Activated CD8-positive, alpha-beta memory T cell treated with anti-CD3 and anti-CD28 coated beads for 48 hours (primary cell): ENCODE measurements around the gene KIAA1217.
A peak's percentile ranks its signal among the peaks of the same experiment; 100 is the strongest.

Experiments
- DNase-seq, 3 experiments: peaks; one replicate each; pipeline ENCODE4 v3.0.0-alpha.2; 2020; ENCODE audit warnings: low read depth in 2 of 3, low spot score in 2 of 3

Gene KIAA1217

DNA sequence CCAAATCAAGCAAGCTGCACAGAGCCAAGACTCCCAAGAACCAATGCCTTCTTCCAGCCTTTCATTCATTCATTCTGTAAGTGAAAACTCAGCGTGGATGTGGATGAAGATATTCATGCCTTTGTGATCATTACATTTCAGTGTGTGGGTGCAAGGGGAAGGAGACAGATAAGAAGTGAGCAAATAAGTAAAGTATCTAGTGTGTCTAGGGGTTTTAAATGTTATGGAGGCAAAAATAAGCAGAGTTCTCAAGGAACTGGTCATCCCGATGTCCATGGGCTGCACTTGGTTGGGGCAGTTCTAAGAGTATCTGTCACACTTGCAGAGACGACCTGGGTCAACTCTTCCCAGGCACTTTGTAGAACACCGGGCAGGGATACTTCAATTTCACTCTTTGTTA lies 149.1 kb downstream of the KIAA1217 start:
- no peak for DNase-seq

DNA sequence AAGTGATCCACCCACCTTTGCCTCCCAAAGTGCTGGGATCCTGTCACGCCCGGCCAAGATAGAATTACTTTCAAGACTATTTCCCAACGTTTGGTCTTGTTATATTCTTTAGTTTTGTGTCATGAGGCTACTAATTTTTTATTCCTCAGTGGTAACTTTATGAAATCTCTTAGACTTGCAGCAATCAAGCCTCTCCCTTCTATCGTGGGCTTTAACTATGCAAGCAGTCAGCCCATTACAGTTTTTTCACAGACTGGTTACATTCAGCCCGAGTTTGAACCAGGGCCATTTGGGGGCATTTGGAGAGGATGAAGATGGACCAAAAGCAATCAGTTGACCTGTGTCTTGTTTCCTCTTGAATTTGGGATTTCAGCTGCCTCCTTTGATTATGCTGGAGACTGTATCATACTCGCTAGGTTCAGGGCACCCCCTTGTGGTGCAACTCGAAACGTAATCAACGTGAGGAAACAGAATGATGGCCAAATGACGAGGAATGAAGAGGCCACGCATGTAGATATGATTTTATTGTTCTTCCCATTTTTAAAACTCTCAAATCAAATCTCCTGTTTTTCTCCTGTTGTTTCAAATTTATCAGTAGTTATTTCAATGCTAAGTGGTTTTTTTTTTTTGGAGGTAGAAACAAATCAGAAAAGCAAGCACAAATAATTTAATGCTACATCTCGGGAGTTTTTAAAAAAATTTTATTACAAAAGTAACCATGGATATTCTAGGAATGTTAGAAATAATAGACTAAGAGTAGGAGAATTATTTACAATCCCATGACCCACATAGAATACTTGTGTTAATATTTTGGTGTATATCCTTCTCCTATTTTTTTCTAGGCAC lies 151.6 kb downstream of the KIAA1217 start:
- DNase-seq, result peak in 1 of 3 experiments; percentile 1

DNA sequence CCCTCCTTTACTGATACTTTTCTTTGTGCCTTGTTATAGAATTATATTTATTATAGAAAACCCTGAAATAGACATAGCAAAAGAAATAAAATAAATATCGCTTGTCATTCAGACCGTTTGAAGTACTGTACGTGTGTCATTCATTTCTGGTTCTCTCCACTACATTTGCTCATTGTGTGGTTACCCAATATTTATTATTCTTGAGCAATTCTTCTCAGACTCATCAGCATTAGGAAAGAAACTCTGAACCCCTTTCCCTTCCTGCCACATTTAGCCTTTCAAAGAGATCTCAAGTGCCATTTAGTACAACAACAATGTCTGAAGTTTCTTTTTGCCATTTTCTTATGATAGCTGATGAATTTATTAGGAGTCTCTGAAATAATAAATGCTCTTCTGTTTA lies 154.1 kb downstream of the KIAA1217 start:
- DNase-seq, result no peak

DNA sequence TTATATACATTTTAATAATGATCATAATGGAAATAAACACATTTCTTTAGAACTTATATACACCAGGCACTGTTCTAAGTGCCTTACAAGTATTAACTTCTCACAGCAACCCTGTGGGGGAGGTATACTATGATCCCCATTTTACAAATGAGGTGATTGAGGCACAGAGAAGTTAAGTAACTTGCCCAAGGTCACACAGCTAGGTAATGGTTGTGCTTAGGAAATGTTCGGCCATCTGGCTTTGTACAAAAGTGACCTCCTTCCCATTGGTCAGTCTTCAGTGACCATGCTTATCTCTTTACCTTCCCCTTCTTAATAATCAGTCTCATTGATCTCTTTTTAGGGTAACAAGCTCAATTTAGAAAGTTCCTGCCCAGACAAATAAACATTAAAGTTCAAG lies 158.8 kb downstream of the KIAA1217 start:
- DNase-seq, result no peak

DNA sequence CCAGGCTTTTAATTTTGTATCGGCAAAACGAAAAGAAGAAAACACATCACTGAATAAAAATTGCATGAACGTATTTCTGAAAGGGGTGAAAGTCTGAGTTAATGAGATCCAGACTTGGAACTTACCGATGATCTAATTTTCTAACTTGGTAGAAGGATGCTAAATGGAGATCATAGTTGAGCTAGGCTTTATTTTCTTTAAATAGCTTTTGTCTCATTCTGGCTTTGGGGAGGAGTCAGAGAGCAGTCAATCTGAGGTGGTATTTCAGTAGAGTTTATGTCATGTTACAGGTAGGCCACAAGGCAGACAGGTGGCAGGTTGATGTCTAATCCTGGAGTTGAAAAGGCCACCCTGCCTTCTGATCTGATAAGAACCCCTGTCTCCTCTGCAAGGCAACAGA lies 161.9 kb downstream of the KIAA1217 start:
- no peak for DNase-seq

DNA sequence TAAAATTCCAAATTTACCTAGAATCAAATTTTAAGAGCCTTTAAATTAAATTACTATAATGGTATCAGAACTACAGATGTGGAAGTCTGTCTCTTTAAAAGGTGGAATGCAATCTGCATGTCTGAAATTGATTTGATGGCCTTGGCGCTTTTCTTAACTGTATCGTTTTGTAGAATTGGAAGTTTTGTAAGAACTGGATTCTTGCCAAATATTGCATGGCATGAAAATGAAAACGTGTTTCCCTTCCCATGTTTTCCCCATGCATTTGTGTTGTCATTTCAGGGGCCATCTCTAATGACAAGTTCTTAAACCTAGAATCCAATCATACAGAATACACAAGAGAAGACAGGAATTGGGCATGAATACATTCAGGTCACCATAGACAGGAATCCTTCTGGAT lies 162.5 kb downstream of the KIAA1217 start:
- DNase-seq, result no peak

DNA sequence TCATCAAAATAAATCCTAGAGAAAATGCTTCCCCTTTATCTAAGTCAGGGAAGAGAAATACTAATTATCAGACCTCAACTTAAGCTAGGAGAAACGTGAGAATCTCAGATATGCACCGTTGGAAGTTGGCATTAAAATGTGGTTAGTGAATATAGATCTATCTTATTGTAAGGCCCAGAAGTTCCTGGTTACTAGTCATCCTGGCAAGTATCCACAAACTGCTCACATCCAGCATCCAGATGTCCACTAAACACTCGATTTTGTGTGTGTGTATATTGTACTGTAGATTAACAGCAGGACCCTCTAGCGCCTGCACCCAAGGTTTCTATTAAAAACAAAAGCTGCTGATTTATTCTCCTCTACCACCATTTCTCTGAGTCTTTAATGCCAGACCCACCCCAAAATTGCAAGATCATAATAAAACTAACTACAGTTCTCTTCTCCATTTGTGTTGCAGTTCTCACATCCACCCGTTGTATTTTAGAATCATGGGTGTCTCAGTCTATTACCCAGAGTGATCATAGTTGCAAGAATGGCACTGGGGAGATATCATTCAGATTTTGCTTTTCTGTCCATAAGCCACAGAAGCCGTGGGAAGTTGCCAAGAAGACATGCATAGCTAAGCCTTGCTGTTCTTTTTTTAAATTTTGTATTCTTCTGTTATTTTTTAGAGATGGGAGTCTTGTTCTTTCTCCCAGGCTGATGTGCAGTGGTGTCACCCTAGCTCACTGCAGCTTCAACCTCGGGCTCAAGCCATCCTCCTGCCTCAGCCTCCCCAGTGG lies 165.4 kb downstream of the KIAA1217 start:
- no peak for DNase-seq

DNA sequence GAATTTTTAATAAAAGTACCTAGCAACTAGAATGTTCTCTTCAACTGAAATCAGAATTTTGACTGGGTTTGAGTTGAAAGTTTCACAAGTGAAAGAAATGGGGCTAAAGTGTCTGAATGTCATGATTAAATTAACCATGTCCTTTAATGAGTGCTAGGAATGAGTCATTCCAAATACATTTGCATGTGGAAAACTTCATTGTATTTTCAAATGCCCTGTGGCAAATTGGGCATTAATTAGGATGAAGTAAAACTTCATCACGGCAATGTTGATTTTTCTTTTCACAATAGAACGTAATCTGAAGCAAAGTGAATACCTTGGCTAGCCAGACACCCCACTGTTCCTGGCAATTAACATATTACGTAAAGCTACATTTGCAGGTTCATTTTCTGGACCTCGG lies 166.6 kb downstream of the KIAA1217 start:
- DNase-seq, result no peak

DNA sequence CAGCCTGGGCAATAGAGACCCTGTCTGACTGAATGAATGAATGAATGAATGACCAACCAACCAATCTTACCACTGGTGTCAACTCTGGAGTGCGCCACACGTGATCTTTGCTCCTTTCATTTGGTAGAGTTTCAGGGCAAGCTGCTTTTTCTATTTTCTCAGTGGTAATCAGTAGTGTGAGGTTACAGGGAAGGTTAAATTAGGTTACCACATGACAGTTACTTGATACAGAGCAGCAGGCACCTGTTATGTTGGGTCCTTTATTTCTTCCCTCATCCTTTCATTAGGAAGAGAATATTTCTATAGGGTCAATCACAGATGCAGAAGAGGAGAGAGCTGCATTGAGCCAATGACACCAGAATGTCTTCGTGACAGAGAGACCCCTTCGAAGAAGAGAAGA lies 167.8 kb downstream of the KIAA1217 start:
- no peak for DNase-seq

DNA sequence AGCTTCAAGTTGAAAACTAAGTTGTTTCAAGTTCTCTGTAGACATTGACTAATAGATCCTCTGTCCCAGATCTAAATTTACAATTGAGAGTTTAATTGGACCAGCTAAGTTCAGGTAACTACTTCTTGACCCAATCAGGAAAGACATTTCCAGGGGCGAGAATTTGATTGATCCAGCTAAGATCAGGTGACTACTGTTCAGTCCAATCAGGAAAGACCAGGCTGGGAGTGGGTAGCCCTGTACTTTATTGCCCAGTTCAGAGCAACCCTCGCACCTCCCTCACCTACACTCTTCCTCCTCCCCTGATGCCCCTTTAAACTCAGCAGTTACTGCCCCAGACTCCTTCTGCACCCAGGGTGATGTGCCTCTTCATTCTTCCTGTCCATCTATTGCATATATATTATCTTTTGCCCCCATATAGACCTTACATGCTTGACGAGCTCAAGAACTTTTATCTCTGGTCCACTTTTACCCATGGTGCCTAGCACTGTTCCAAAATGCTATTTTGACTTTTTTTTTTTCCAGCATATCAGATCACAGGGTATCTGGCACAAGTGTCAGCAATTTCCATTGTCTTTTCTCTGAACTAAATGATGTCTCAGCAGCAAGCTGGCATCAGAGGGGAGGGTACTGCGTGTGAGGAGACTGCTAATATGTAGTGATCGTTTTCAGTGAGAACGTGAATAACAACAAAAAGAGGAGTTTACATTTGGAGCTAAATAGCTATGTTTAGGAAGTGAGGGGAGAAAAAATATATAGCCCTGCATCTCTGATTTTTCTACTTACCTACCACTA lies 169.4 kb downstream of the KIAA1217 start:
- DNase-seq, result no peak

DNA sequence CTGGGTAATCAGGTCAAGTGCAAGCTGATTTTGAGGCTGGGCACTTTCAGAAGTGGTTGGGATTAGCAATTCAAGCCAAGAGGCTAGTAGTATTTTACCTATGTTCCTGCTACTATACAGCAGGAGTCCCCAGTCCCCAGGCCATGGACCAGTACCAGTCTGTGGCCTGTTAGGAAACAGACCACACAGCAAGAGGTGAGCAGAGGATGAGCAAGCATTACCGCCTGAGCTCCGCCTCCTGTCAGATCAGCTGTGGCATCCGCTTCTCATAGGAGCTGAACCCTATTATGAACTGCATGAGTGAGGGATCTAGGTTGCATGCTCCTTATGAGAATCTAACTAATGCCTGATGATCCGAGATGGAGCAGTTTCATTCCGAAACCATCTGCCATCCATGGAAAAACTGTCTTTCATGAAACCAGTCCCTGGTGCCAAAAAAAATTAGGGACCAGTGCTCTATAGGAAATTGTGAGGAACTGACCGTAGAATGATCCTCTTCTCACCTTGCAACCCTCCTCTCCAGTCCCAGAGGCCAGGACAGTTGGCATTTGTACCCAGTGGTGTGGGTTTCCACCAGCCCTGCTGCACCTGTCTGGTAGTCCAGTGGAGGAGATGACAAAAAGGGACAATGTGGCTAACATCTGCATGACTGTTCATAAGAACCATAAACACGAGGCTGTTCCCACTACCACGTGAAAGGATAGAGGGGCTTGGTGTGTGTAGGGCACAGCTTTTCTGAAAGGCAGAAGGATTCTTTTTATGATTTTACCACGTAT lies 172.5 kb downstream of the KIAA1217 start:
- no peak for DNase-seq

DNA sequence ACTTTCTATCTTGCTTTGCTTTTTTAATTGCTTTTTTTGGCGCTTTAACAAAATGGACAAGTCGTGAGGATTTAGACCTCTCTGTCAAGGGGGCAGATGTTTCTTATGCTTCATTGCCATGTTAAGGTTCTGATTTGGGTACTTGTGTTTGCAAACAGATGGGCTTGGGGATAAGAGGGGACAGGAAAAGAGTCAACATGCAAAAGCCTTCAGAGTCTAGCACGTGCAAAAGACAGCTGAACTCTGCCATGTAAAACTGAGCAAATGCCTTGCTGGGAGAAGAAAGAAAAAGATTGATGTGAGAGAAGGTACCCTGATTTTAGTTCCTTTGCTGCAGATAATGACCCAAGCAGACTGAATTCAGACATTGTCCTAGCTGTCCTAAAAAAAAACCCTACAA lies 173.1 kb downstream of the KIAA1217 start:
- DNase-seq, result no peak

DNA sequence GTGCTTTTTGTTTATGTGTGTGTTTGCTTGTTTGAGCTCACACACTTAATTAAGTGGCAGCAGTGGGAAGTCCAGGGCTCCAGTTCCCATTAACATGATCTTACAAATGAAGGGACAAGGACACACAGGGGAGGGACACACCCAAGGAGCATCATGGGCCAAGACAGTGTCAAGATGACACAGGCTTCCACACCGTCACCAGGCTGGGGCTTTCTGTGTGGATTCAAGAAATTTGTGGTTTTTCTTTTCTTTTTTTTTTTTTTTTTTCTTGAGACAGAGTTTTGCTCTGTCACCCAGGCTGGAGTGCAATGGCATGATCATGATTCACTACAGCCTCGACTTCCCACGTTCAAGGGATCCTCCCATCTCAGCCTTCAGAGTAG lies 173.6 kb downstream of the KIAA1217 start:
- DNase-seq, result no peak

DNA sequence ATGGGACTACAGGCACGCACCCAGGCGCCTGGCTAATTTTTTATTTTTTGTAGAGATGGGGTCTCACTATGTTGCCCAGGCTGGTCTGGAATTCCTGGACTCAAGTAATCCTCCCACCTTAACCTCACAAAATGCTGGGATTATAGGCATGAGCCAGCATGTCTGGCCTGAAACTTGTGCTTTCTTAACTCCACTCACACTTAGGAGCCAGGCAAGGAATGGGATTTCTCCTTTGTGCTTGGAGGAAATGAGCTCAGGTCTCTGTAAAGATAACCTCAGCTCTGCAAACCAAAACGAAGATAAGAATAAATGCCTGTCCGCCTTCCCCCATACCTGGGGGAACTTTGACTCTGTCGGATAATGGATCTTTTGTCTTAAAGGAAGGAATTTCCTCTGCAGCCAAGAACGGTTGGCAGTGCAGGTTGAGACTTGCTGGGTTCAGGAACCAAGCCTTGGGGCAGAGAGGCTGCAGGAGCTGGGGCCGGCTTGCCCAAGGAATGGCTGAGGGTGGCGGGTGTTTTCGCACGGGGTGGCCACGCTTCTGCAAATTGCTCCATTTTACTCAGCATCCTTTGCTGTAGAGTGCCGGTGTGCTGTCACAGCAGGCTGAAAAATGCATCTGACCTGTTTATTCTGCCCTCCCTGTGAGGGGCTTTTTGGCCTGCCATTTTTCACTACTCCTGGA lies 174.2 kb downstream of the KIAA1217 start:
- no peak for DNase-seq

DNA sequence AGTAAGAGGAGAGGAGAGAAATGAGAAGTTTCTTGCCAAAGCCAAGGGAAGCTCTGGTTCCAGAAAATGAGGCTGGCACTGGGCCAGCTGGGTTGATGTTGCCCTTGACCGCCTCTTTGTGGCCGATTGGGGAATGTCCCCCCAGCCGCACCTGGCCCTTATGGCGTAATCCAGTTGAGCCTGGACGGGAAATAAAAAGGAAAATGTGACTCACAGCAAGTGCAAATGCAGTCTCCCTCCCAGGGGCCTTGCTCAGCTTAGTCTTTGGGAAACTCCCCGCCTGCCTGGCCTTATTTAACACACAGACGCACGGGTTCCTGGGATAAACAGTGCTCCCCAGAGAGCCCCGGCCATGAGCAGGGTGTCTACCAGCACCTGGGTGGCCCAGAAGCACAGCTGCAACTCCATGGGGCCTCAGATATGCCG lies 174.8 kb downstream of the KIAA1217 start:
- peak in 2 of 3 experiments; percentile 20 to 36 for DNase-seq

DNA sequence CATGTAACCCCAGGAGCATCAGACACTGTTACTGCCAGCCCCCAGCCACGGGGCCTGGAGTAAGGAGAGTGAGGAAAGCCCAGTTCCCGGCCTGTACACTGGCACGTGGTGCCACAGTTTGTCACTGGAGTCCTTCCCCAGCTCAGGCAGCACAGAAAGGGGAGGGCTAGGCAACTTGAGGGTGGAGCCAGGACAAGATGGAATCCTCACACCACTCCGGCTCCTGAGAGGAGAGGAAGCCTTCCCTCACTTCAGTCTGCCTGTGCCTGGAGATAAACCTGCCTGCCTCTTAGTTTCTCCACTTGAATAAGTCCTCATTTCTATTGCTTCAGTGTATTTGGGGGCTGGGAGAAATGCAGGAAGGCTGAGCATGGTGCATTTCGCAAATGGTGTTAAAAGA lies 176.0 kb downstream of the KIAA1217 start:
- no peak for DNase-seq

DNA sequence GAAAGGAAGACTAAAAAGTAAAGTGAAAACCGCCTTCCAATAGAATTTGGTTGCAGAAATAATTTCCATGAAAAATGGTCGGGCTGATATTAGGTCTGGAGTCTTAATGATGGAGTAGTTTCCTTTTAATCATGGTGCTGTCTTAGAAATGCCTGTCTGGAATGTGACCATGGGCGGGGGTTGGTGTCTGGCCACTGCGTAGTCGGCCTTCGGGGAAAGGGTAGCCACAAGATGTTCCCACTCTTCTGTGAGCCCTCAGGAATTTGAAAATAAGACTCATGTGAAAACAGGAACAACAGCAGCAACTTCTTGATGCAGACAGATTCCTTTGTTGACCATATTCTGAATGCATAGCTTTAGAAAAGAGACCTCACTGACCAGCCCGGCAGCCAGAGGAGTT lies 176.8 kb downstream of the KIAA1217 start:
- no peak for DNase-seq

DNA sequence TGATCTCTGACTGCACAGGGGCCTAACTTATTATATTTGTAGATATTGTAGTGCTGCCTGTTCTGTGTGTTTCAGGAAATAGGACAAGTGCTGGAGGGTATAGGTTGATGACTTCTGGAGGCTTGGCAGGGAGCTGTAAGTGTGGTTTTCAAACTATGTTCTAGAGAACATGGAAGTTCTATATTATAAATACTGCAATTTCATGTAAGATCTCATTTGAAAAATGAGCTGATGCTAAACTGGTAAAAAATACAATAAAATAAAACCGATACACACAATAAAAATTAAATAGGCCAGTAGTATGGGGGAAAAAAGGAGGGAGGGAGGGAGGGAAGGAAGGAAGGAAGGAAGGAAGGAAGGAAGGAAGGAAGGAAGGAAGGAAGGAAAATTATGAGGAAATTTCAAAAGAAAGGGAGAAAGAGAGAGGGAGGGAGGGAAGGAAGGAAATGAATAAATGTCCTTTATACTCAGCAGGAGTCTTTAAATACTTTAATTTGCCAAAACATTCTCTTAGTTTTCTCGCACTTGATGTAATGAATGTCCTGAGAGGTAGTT lies 181.3 kb downstream of the KIAA1217 start:
- DNase-seq, result no peak

DNA sequence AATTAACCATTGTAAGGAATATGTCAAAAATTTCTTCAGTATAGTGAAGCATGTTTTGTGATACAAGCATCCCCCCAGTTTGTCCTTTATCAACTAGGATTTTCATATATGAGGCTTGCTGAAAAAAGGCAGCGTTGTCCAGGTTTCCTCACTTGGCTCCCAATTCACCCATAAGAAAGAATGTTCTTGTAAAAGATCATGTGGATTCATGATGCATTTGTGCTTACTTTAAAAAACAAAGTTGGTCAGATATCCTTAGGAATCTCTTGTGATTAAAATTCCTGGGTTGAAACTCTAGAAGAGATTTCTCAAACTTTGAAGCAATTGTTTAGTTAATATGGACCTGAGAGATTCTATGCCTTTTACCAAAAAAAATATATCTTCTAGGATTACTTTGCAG lies 181.8 kb downstream of the KIAA1217 start:
- DNase-seq, result no peak

DNA sequence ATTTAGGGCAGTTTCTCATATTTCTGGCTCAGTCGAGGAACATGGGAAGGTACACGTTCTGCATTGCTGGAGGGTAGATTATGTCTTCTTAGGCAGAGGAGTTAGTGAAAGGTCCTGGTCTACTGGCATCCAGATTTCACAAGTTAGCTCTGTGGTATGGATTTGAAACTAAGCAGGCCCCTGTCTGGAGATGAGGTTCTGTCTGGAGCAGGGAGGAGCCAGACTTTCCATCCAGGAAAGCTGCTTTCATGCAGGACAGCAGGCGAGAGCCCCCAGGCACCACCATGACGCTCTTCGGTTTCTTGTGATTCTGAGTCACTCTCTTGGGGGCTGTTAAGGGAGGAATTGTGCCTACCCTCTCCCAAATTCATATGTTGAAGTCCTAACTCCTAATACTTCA lies 184.3 kb downstream of the KIAA1217 start:
- DNase-seq, result no peak
